A549 (cell line): ENCODE measurements around the gene ABCA7. TPM values are rescaled to one million over a fixed set of nuclear protein-coding genes. Genes with fewer than 3 reads are reported as not detected.

Experiments used
- ATAC-seq, 2 experiments: fragments of 200-7000 bp in 1 of 2; fragments of >200 bp in 1 of 2; cut with Nextera tagmentation in 1 of 2; cut with Tn5 transposase in 1 of 2; 3 replicates each; pipeline versions ENCODE4 v1.8.0 to v1.9.1; 2018 to 2020; ENCODE audit warnings: mild to moderate bottlenecking in 1 of 2, moderate library complexity in 1 of 2
- CTCF ChIA-PET: fragments of 300-600 bp; sonication (Branson Sonifier 250); formaldehyde crosslinking; extraction: SDS; loops from one replicate; lab custom pipeline; 2021; ENCODE audit warnings: antibody characterized with exemption, inconsistent platforms; lab: Yijun Ruan, JAX
- POLR2A ChIA-PET: fragments of 350-600 bp; formaldehyde crosslinking; extraction: SDS; loops from one replicate; lab custom pipeline; 2021; ENCODE audit warnings: antibody characterized with exemption, inconsistent platforms; lab: Yijun Ruan, JAX
- DNase-seq, 2 experiments: peaks; one replicate each; pipeline versions ENCODE4 v3.0.0 to v3.0.0-alpha.2; 2011 to 2016; ENCODE audit warnings: low read depth in 1 of 2, low spot score in 1 of 2
- FAIRE-seq: peaks from 2 replicates; lab custom pipeline; 2011; peaks lifted over from hg19 to GRCh38; lab: Jason Lieb, UNC
- H3K27ac ChIP-seq, 2 experiments: fragments of >200 bp; sonication (Bioruptor Twin); formaldehyde crosslinking; 3 replicates each; pipeline ENCODE4 v1.5.1; 2016 to 2017
- H3K4me1 ChIP-seq: fragments of >200 bp; sonication (Bioruptor Twin); formaldehyde crosslinking; 3 replicates; pipeline ENCODE4 v1.6.1; 2016
- H3K4me2 ChIP-seq: fragments of >200 bp; sonication (Bioruptor Twin); formaldehyde crosslinking; 3 replicates; pipeline ENCODE4 v1.6.1; 2016
- H3K4me3 ChIP-seq: fragments of >200 bp; sonication (Bioruptor Twin); formaldehyde crosslinking; 3 replicates; pipeline ENCODE4 v1.5.1; 2016
- H3K9me3 ChIP-seq: fragments of >200 bp; sonication (Bioruptor Twin); formaldehyde crosslinking; 3 replicates; pipeline ENCODE4 v1.6.1; 2016
- ATOH8 ChIP-seq: fragments of 250-450 bp; sonication (Bioruptor Pico); IDR thresholded peaks from 2 replicates; pipeline ENCODE4 v1.5.0; 2020; ENCODE audit warnings: low read depth, mild to moderate bottlenecking, moderate library complexity
- BHLHE40 ChIP-seq: IDR thresholded peaks from 2 replicates; pipeline ENCODE4 v1.6.1; 2012; ENCODE audit warnings: low read depth, low read length, inconsistent platforms
- CBX2 ChIP-seq: fragments of 200-600 bp; sonication (generic); IDR thresholded peaks from 2 replicates; pipeline ENCODE4 v1.6.1; 2016; ENCODE audit warnings: low read depth, mild to moderate bottlenecking, borderline replicate concordance
- CBX8 ChIP-seq: fragments of 200-600 bp; sonication (generic); IDR thresholded peaks from 2 replicates; pipeline ENCODE4 v1.6.1; 2016
- CEBPB ChIP-seq, 2 experiments: fragments of >200 bp in 1 of 2; sonication (Bioruptor Twin) in 1 of 2; formaldehyde crosslinking in 1 of 2; IDR thresholded peaks; 2 replicates each; pipeline ENCODE4 v1.6.1; 2012 to 2016
- CTCF ChIP-seq: fragments of >200 bp; sonication (Bioruptor Twin); formaldehyde crosslinking; IDR thresholded peaks from 3 replicates; pipeline ENCODE4 v1.5.1; 2016
- E2F6 ChIP-seq: IDR thresholded peaks from 2 replicates; pipeline ENCODE4 v1.6.1; 2012; ENCODE audit warnings: low read depth, borderline replicate concordance
- HDAC2 ChIP-seq: fragments of 200-600 bp; sonication (generic); IDR thresholded peaks from 2 replicates; pipeline ENCODE4 v1.6.1; 2016
- HES2 ChIP-seq: fragments of >200 bp; sonication (Bioruptor Twin); formaldehyde crosslinking; IDR thresholded peaks from 2 replicates; pipeline ENCODE4 v1.6.1; 2016
- HOXB5 ChIP-seq: fragments of 250-450 bp; sonication (Bioruptor Pico); IDR thresholded peaks from 2 replicates; pipeline ENCODE4 v1.5.0; 2020; ENCODE audit warnings: mild to moderate bottlenecking, moderate library complexity
- JUN ChIP-seq, 2 experiments: fragments of >200 bp; sonication (Bioruptor Twin); formaldehyde crosslinking; IDR thresholded peaks; 2 replicates in 1 of 2; 3 replicates in 1 of 2; pipeline ENCODE4 v1.6.1; 2016 to 2017
- MAFK ChIP-seq: fragments of 450-650 bp; IDR thresholded peaks from 2 replicates; pipeline ENCODE4 v1.6.1; 2014; ENCODE audit not compliant: partially characterized antibody
- MAX ChIP-seq: IDR thresholded peaks from 2 replicates; pipeline ENCODE4 v1.6.1; 2012
- MYC ChIP-seq: IDR thresholded peaks from 2 replicates; pipeline ENCODE4 v1.6.1; 2012; ENCODE audit warnings: mild to moderate bottlenecking, inconsistent platforms, low read length, improper control_type of control experiment, borderline replicate concordance
- NPAS2 ChIP-seq: fragments of 250-450 bp; sonication (Bioruptor Pico); IDR thresholded peaks from 2 replicates; pipeline ENCODE4 v1.8.0; 2022; ENCODE audit warnings: mild to moderate bottlenecking, moderate library complexity, borderline replicate concordance
- NR3C1 ChIP-seq: fragments of >200 bp; sonication (Bioruptor Twin); formaldehyde crosslinking; IDR thresholded peaks from 3 replicates; pipeline ENCODE4 v1.6.1; 2017
- POLR2A ChIP-seq: IDR thresholded peaks from 2 replicates; pipeline ENCODE4 v1.6.1; 2012; ENCODE audit warnings: mild to moderate bottlenecking, low read length
- POLR2AphosphoS2 ChIP-seq: conservative IDR thresholded peaks from 2 replicates; pipeline ENCODE4 v1.6.1; 2012; ENCODE audit warnings: low read length, improper control_type of control experiment, inconsistent platforms
- RAD21 ChIP-seq, 2 experiments: fragments of >200 bp in 1 of 2; sonication (Bioruptor Twin) in 1 of 2; formaldehyde crosslinking in 1 of 2; IDR thresholded peaks in 1 of 2; conservative IDR thresholded peaks in 1 of 2; 2 replicates in 1 of 2; 3 replicates in 1 of 2; pipeline ENCODE4 v1.6.1; 2012 to 2018; ENCODE audit warnings: inconsistent platforms in 1 of 2
- REST ChIP-seq: fragments of 200-600 bp; sonication (generic); IDR thresholded peaks from 2 replicates; pipeline ENCODE4 v1.6.1; 2016; ENCODE audit warnings: antibody characterized with exemption, mild to moderate bottlenecking, moderate library complexity
- RNF2 ChIP-seq: fragments of 200-600 bp; sonication (generic); IDR thresholded peaks from 2 replicates; pipeline ENCODE4 v1.6.1; 2016; ENCODE audit warnings: low read depth, mild to moderate bottlenecking, antibody characterized with exemption, moderate library complexity, borderline replicate concordance
- SMC3 ChIP-seq: fragments of >200 bp; sonication (Bioruptor Twin); formaldehyde crosslinking; IDR thresholded peaks from 3 replicates; pipeline ENCODE4 v1.6.1; 2018; ENCODE audit warnings: inconsistent platforms
- ZC3H11A ChIP-seq: fragments of 450-650 bp; IDR thresholded peaks from 2 replicates; pipeline ENCODE4 v1.6.1; 2014; ENCODE audit warnings: antibody characterized with exemption, mild to moderate bottlenecking
- ZNF302 ChIP-seq: fragments of 250-450 bp; sonication (Bioruptor Pico); IDR thresholded peaks from 2 replicates; pipeline ENCODE4 v1.9.0; 2021; ENCODE audit warnings: inconsistent platforms, mild to moderate bottlenecking, moderate library complexity
- WGBS: methylation state at CpG from one replicate; pipeline ENCODE4 v1.1.6; 2017; ENCODE audit errors: missing lambda C conversion rate; 5-methylcytosine and 5-hydroxymethylcytosine counted together
- polyA plus RNA-seq, 4 experiments: library from polyadenylated mRNA; depleted of rRNA in 3 of 4; stranded (reverse); fragments of >200 nt; fragmentation: RNase III in 1 of 4; extraction: RNeasy Plus Mini Kit Qiagen cat#74134 plus additional on column Dnase treatment in 1 of 4; gene quantifications; 2 replicates in 3 of 4; 3 replicates in 1 of 4; pipeline ENCODE4 v1.2.3, GENCODE V29; 2011 to 2017

The ABCA7 gene
- polyA plus RNA-seq, 2 of the 4 experiments (the other 2 are of a cell fraction) = 5.0 to 13.5 TPM

- ChIA-PET CTCF (interaction anchor here (0.6 to 2.7 kb wide), 18 partner anchors 8 to 153 kb away, joined by 3 to 18 read pairs (median 4); no protein-coding TSS in a partner anchor), POLR2A (interaction anchor here (0.5 to 1.9 kb wide), 3 partner anchors 9 to 21 kb away, joined by 3 to 8 read pairs (median 3); no protein-coding TSS in a partner anchor)
- H3K27ac ChIP-seq = peak overlapping the region; percentile 53 to 75; a peak in 5 of 6 replicates
- 39% methylated on average over 8 of the region's 60 CpGs for WGBS
- 0 out of 2 replicates have a peak, but pooled peaks have one; percentile 22 for TF ChIP-seq HOXB5 (CRISPR knock-in tag)
- TF ChIP-seq RAD21 (conservative IDR thresholded peaks at IDR 0.05 in 1 of 2, IDR thresholded peaks at IDR 0.05 in 1 of 2) = peak; percentile 32 to 41; a peak in 3 of 5 replicates
- peak; percentile 95 for TF ChIP-seq MAX
- TF ChIP-seq BHLHE40 = no peak
- peak; percentile 89 for TF ChIP-seq E2F6
- peak; percentile 77; the same call in 1 of the 2 replicates for TF ChIP-seq RNF2
- TF ChIP-seq POLR2A = no peak
- peak; percentile 36; the same call in 1 of the 2 replicates for TF ChIP-seq ATOH8
- no peak for TF ChIP-seq CBX2
- TF ChIP-seq HES2 = no peak
- TF ChIP-seq NPAS2 (CRISPR knock-in tag) = no peak
- peak; percentile 49 for TF ChIP-seq CTCF
- TF ChIP-seq SMC3 = peak; percentile 23; the same call in 1 of the 3 replicates
- TF ChIP-seq POLR2AphosphoS2 = no peak
- TF ChIP-seq MYC = peak; percentile 47; the same call in 1 of the 2 replicates
- no peak for TF ChIP-seq NR3C1
- peak; percentile 99 for TF ChIP-seq HDAC2
- TF ChIP-seq JUN (IDR thresholded peaks at IDR 0.05) = no peak
- no peak for TF ChIP-seq ZNF302 (CRISPR knock-in tag)
- TF ChIP-seq ZC3H11A = no peak
- no peak for TF ChIP-seq CBX8
- TF ChIP-seq CEBPB (IDR thresholded peaks at IDR 0.05) = no peak
- TF ChIP-seq REST = no peak
- TF ChIP-seq MAFK = no peak
- H3K4me3 ChIP-seq = no peak overlapping the region
- DNase-seq (peak; percentile 44 to 77), FAIRE-seq (no peak), ATAC-seq (peak; percentile 71 to 87)
- H3K4me1 ChIP-seq = peaks cover 33% of the 10 kb centered on the region
- peak overlapping the region; percentile 93 for H3K4me2 ChIP-seq
- no peaks in the 10 kb centered on the region for H3K9me3 ChIP-seq
Observed at GRCh38 chr19:1064661-1065605, 25.0 kb downstream of the ABCA7 start.
